Natural killer cell (primary cell): ENCODE measurements around the gene LRSAM1. TPM values are rescaled to one million over a fixed set of nuclear protein-coding genes. Genes with fewer than 3 reads are reported as not detected.
A peak's percentile ranks its signal among the peaks of the same experiment; 100 is the strongest.

Source experiments
- ATAC-seq, 3 donors: fragments of 150-1000 bp in 2 of 3; fragments of 200-7000 bp in 1 of 3; cut with Tn5 transposase; 1 replicate in 1 of 3; 2 replicates in 2 of 3; pipeline ENCODE4 v1.10.0; 2021; ENCODE audit warnings: mild to moderate bottlenecking in 2 of 3, moderate library complexity in 2 of 3
- DNase-seq, 2 donors: peaks; one replicate each; pipeline versions ENCODE4 v3.0.0 to v3.0.0-alpha.2; 2013 to 2021; ENCODE audit warnings: mixed read lengths in 1 of 2
- H3K27ac ChIP-seq: one replicate; pipeline ENCODE4 v1.5.1; 2013; ENCODE audit warnings: mild to moderate bottlenecking, low read length
- H3K27me3 ChIP-seq: one replicate; pipeline ENCODE4 v1.6.1; 2013; ENCODE audit warnings: low read length; ENCODE audit not compliant: control insufficient read depth, insufficient read depth
- H3K36me3 ChIP-seq: one replicate; pipeline ENCODE4 v1.6.1; 2013; ENCODE audit warnings: low read length; ENCODE audit not compliant: control insufficient read depth, insufficient read depth
- H3K4me1 ChIP-seq: one replicate; pipeline ENCODE4 v1.6.1; 2013; ENCODE audit warnings: low read length; ENCODE audit not compliant: control insufficient read depth, insufficient read depth
- H3K4me3 ChIP-seq: one replicate; pipeline ENCODE4 v1.5.1; 2013; ENCODE audit warnings: low read length
- H3K9me3 ChIP-seq: one replicate; pipeline ENCODE4 v1.6.1; 2013; ENCODE audit warnings: low read length; ENCODE audit not compliant: control insufficient read depth, insufficient read depth
- H3K27ac Mint-ChIP-seq, 2 donors: one replicate each; pipeline ENCODE4 v1.8.0; 2022; ENCODE audit warnings: mild to moderate bottlenecking in 2 of 2, mixed read lengths in 2 of 2, moderate library complexity in 1 of 2
- H3K27me3 Mint-ChIP-seq, 2 donors: one replicate each; pipeline ENCODE4 v1.8.0; 2022; ENCODE audit warnings: low read depth in 2 of 2, mixed read lengths in 2 of 2
- H3K36me3 Mint-ChIP-seq: one replicate; pipeline ENCODE4 v1.8.0; 2022; ENCODE audit warnings: mixed read lengths
- H3K4me1 Mint-ChIP-seq, 2 donors: one replicate each; pipeline ENCODE4 v1.8.0; 2022; ENCODE audit warnings: mixed read lengths in 2 of 2
- H3K4me3 Mint-ChIP-seq: one replicate; pipeline ENCODE4 v1.8.0; 2022; ENCODE audit warnings: mild to moderate bottlenecking, moderate library complexity, mixed read lengths
- H3K9me3 Mint-ChIP-seq, 2 donors: one replicate each; pipeline ENCODE4 v1.8.0; 2022; ENCODE audit warnings: mixed read lengths in 2 of 2
- CTCF ChIP-seq: fragments of 200-600 bp; IDR thresholded peaks from one replicate; pipeline ENCODE4 v1.8.0; 2022; ENCODE audit warnings: antibody characterized with exemption
- WGBS: methylation state at CpG from one replicate; pipeline ENCODE4 v1.1.7; 2013; ENCODE audit warnings: missing lambda C conversion rate; ENCODE audit not compliant: insufficient coverage; 5-methylcytosine and 5-hydroxymethylcytosine counted together
- intact Hi-C: fragments of 100-400 bp; cut with micrococcal nuclease; formaldehyde crosslinking; loops from one replicate; pipeline ENCODE4 v1.14.2; 2022
- total RNA-seq, 4 donors: library from RNA; stranded (reverse); fragments of 120-200 nt in 1 of 4; gene quantifications; one replicate each; pipeline versions ENCODE4 v1.2.3 to v1.2.4, GENCODE V29; 2013 to 2022

The LRSAM1 gene
- total RNA-seq, 3 donors from 2014 or later (not counting 1 experiment from before 2014, with no cell fraction given), result 17.4 to 24.6 (median 20.7) TPM

- H3K36me3 ChIP-seq, result no peaks in the 10 kb centered on the region
- H3K27me3 ChIP-seq, result no peaks in the 10 kb centered on the region
- no peak overlapping the region for H3K27ac Mint-ChIP-seq
- no peaks in the 10 kb centered on the region for H3K9me3 Mint-ChIP-seq
- no peaks in the 10 kb centered on the region for H3K27me3 Mint-ChIP-seq
- no peaks in the 10 kb centered on the region for H3K36me3 Mint-ChIP-seq
- H3K4me1 Mint-ChIP-seq, result no peaks in the 10 kb centered on the region
- no peak overlapping the region for H3K27ac ChIP-seq
- peak; percentile 76 to 98 (median 88) for ATAC-seq
- WGBS, result 63% methylated on average over 25 of the region's 25 CpGs
- no peaks in the 10 kb centered on the region for H3K9me3 ChIP-seq
- intact Hi-C loops, result loop anchor here (1.0 to 10.0 kb wide), 4 partner anchors 82 to 417 kb away; no protein-coding TSS in a partner anchor
- H3K4me3 ChIP-seq, result no peak overlapping the region
- DNase-seq, result peak; percentile 78 to 89
- peak; percentile 79 for TF ChIP-seq CTCF
- H3K4me3 Mint-ChIP-seq, result no peak overlapping the region
- no peaks in the 10 kb centered on the region for H3K4me1 ChIP-seq
Measured at GRCh38 chr9:127503947-127504886, 52.9 kb downstream of the LRSAM1 start.

- H3K4me3 Mint-ChIP-seq, result no peak overlapping the region
- no peaks in the 10 kb centered on the region for H3K27me3 ChIP-seq
- no peak overlapping the region for H3K4me3 ChIP-seq
- H3K27me3 Mint-ChIP-seq, result no peaks in the 10 kb centered on the region
- no peaks in the 10 kb centered on the region for H3K4me1 ChIP-seq
- TF ChIP-seq CTCF, result no peak
- WGBS, result 96% methylated on average over 8 of the region's 8 CpGs
- no peak for ATAC-seq
- no peak overlapping the region for H3K27ac ChIP-seq
- H3K9me3 Mint-ChIP-seq, result no peaks in the 10 kb centered on the region
- H3K4me1 Mint-ChIP-seq, result no peaks in the 10 kb centered on the region
- no peak overlapping the region for H3K27ac Mint-ChIP-seq
- no peaks in the 10 kb centered on the region for H3K36me3 ChIP-seq
- no peaks in the 10 kb centered on the region for H3K36me3 Mint-ChIP-seq
- DNase-seq, result no peak
- no peaks in the 10 kb centered on the region for H3K9me3 ChIP-seq
- intact Hi-C loops, result loop anchor here (1.0 to 10.0 kb wide), 4 partner anchors 81 to 416 kb away; no protein-coding TSS in a partner anchor
Measured at GRCh38 chr9:127504887-127505251, 53.6 kb downstream of the LRSAM1 start.

- no peaks in the 10 kb centered on the region for H3K4me1 ChIP-seq
- H3K4me1 Mint-ChIP-seq, result no peaks in the 10 kb centered on the region
Measured at GRCh38 chr9:127505396-127506116, 54.2 kb downstream of the LRSAM1 start.

More at GRCh38 chr9:127505396-127506116, 54.2 kb downstream of the LRSAM1 start:
- H3K36me3 Mint-ChIP-seq, result no peaks in the 10 kb centered on the region
- no peak overlapping the region for H3K27ac Mint-ChIP-seq
- no peak overlapping the region for H3K4me3 ChIP-seq
- DNase-seq (peak in 1 of 2 donors; percentile 44), ATAC-seq (peak in 1 of 3 donors; percentile 38)
- H3K9me3 ChIP-seq, result no peaks in the 10 kb centered on the region
- no peak for TF ChIP-seq CTCF
- H3K27me3 ChIP-seq, result no peaks in the 10 kb centered on the region
- intact Hi-C loops, result loop anchor here (10.0 kb wide), 1 partner anchor 359 kb away; no protein-coding TSS in a partner anchor
- H3K9me3 Mint-ChIP-seq, result no peaks in the 10 kb centered on the region
- H3K27ac ChIP-seq, result no peak overlapping the region
- H3K4me3 Mint-ChIP-seq, result no peak overlapping the region
- no peaks in the 10 kb centered on the region for H3K27me3 Mint-ChIP-seq
- H3K36me3 ChIP-seq, result no peaks in the 10 kb centered on the region
- WGBS, result 78% methylated on average over 15 of the region's 16 CpGs
